ENCODE measurements around the gene GSTM5. TPM values are rescaled to one million over a fixed set of nuclear protein-coding genes. Genes with fewer than 3 reads are reported as not detected.
"Not testable (repeated sequence)": the region's sequence is repeated elsewhere in the genome, so short reads cannot be mapped to it uniquely, and the experiment has no call there.

Gene GSTM5
- total RNA-seq, 1 donor from 2014 or later = 2.4 TPM

- no peak for TF ChIP-seq CTCF (IDR thresholded peaks at IDR 0.05; ENCODE audit: borderline replicate concordance)
- peaks cover 28% of the 10 kb centered on the region for H3K4me1 ChIP-seq
These were observed 52.8 kb downstream of the GSTM5 start for GRCh38 chr1:109764561-109765482.

GRCh38 chr1:109765483-109765815 is 53.4 kb downstream of the GSTM5 start:
- intact Hi-C loops (cut with micrococcal nuclease) = no loop called here
- no peak overlapping the region for H3K27ac ChIP-seq (replicated peaks)
- no peak overlapping the region for H3K4me3 ChIP-seq
- peak; percentile 8 for DNase-seq
- no peaks in the 10 kb centered on the region for H3K27me3 ChIP-seq (ENCODE audit: low read depth)
- H3K4me1 ChIP-seq = peaks cover 30% of the 10 kb centered on the region
- no peak for TF ChIP-seq CTCF (IDR thresholded peaks at IDR 0.05; ENCODE audit: borderline replicate concordance)
- H3K9me3 ChIP-seq (replicated peaks) = no peaks in the 10 kb centered on the region
- H3K36me3 ChIP-seq = no peaks in the 10 kb centered on the region

More at GRCh38 chr1:109764561-109765482, 52.8 kb downstream of the GSTM5 start:
- Histone ChIP-seq H3K4me3 (no peak overlapping the region), H3K9me3 (replicated peaks) (no peaks in the 10 kb centered on the region), H3K27ac (replicated peaks) (no peak overlapping the region), H3K27me3 (ENCODE audit: low read depth) (no peaks in the 10 kb centered on the region), H3K36me3 (no peaks in the 10 kb centered on the region)
- intact Hi-C loops (cut with micrococcal nuclease) = no loop called here
- DNase-seq = peak; percentile 10

GRCh38 chr1:109765896-109766615 is 54.0 kb downstream of the GSTM5 start:
- peaks cover 36% of the 10 kb centered on the region for H3K4me1 ChIP-seq
- TF ChIP-seq CTCF (IDR thresholded peaks at IDR 0.05; ENCODE audit: borderline replicate concordance) = no peak
- no peaks in the 10 kb centered on the region for H3K27me3 ChIP-seq (ENCODE audit: low read depth)
- no peaks in the 10 kb centered on the region for H3K9me3 ChIP-seq (replicated peaks)
- no peak overlapping the region for H3K4me3 ChIP-seq
- H3K27ac ChIP-seq (replicated peaks) = peak overlapping the region; percentile 75
- no peaks in the 10 kb centered on the region for H3K36me3 ChIP-seq
- intact Hi-C loops (cut with micrococcal nuclease) = no loop called here
- peak; percentile 6 for DNase-seq

GRCh38 chr1:109766991-109767636 is 55.1 kb downstream of the GSTM5 start:
- H3K4me3 ChIP-seq; intact Hi-C loops (cut with micrococcal nuclease): not testable (repeated sequence)

More at GRCh38 chr1:109766991-109767636, 55.1 kb downstream of the GSTM5 start:
- peak; percentile 10 for DNase-seq
- not testable (repeated sequence) for H3K27me3 ChIP-seq (ENCODE audit: low read depth); H3K9me3 ChIP-seq (replicated peaks); H3K36me3 ChIP-seq
- H3K4me1 ChIP-seq = peaks cover 36% of the 10 kb centered on the region
- H3K27ac ChIP-seq (replicated peaks) = peak overlapping the region; percentile 75

Other genes with a start within 250 kb of the GSTM5 start
- gene SYPL2, start 245.7 kb upstream of the GSTM5 start, total RNA-seq = 25.3 TPM
- gene ATXN7L2, start 228.3 kb upstream of the GSTM5 start, total RNA-seq = 2.1 TPM
- 4.6 TPM for gene CYB561D1, start 218.2 kb upstream of the GSTM5 start, total RNA-seq
- 19.4 TPM for gene AMIGO1, start 202.5 kb upstream of the GSTM5 start, total RNA-seq
- gene GPR61, start 172.4 kb upstream of the GSTM5 start, total RNA-seq = 0.08 TPM
- 2.0 TPM for gene GNAI3, start 163.6 kb upstream of the GSTM5 start, total RNA-seq
- not detected for gene GNAT2, start 92.6 kb upstream of the GSTM5 start, total RNA-seq
- gene AMPD2, start 92.4 kb upstream of the GSTM5 start, total RNA-seq = 12.9 TPM
- 36.8 TPM for gene GSTM4, start 56.2 kb upstream of the GSTM5 start, total RNA-seq
- 67.3 TPM for gene GSTM2, start 44.2 kb upstream of the GSTM5 start, total RNA-seq
- gene GSTM1, start 24.4 kb upstream of the GSTM5 start, total RNA-seq = not detected
- gene GSTM3, start 28.8 kb downstream of the GSTM5 start, total RNA-seq = 93.7 TPM
- 0.11 TPM for gene EPS8L3, start 51.7 kb downstream of the GSTM5 start, total RNA-seq
- 13.9 TPM for gene CSF1, start 198.6 kb downstream of the GSTM5 start, total RNA-seq

Data from left ventricle myocardium inferior (tissue), 1 donor.